Keratinocyte (primary cell): Measurements from ENCODE around the gene DRD2. TPM values are rescaled to one million over a fixed set of nuclear protein-coding genes. Genes with fewer than 3 reads are reported as not detected.

Experiments
- DNase-seq: peaks from one replicate; pipeline ENCODE4 v3.0.0-alpha.2; 2011; ENCODE audit warnings: low read depth, missing footprints, low spot score
- FAIRE-seq: peaks from 2 replicates; lab custom pipeline; 2011; peaks lifted over from hg19 to GRCh38; lab: Jason Lieb, UNC
- H2AFZ ChIP-seq: 2 replicates; pipeline ENCODE4 v1.6.0; 2012; ENCODE audit warnings: low read length, control low read depth, inconsistent platforms; ENCODE audit not compliant: control insufficient read depth
- H3K27ac ChIP-seq: 2 replicates; pipeline ENCODE4 v1.5.1; 2011; ENCODE audit warnings: low read length; ENCODE audit not compliant: control insufficient read depth, insufficient read depth
- H3K27me3 ChIP-seq: 3 replicates; pipeline ENCODE4 v1.6.0; 2011; ENCODE audit warnings: low read length; ENCODE audit not compliant: control insufficient read depth, insufficient read depth; ENCODE audit errors: extremely low read depth
- H3K36me3 ChIP-seq, 2 experiments: 2 replicates in 1 of 2; 3 replicates in 1 of 2; pipeline ENCODE4 v1.5.1; 2011; ENCODE audit warnings: low read length in 2 of 2, mild to moderate bottlenecking in 1 of 2; ENCODE audit not compliant: control insufficient read depth in 2 of 2, insufficient read depth in 2 of 2; ENCODE audit errors: extremely low read depth in 1 of 2
- H3K4me1 ChIP-seq: 3 replicates; pipeline ENCODE4 v1.5.1; 2011; ENCODE audit warnings: low read length; ENCODE audit not compliant: control insufficient read depth, insufficient read depth; ENCODE audit errors: extremely low read depth
- H3K4me2 ChIP-seq: 3 replicates; pipeline ENCODE4 v1.6.0; 2011; ENCODE audit warnings: low read depth, low read length; ENCODE audit not compliant: control insufficient read depth, insufficient read depth; ENCODE audit errors: extremely low read depth
- H3K4me3 ChIP-seq, 3 experiments: fragments of 200-600 bp in 1 of 3; sonication (generic) in 1 of 3; 2 replicates in 2 of 3; 3 replicates in 1 of 3; pipeline ENCODE4 v1.5.1; 2011 to 2016; ENCODE audit warnings: low read length in 3 of 3, mild to moderate bottlenecking in 3 of 3, control low read depth in 2 of 3, inconsistent platforms in 1 of 3, low read depth in 1 of 3, mixed read lengths in 1 of 3, mixed run types in 1 of 3, moderate library complexity in 1 of 3; ENCODE audit not compliant: control insufficient read depth in 2 of 3, insufficient read depth in 2 of 3; ENCODE audit errors: extremely low read depth in 1 of 3
- H3K79me2 ChIP-seq: 2 replicates; pipeline ENCODE4 v1.6.0; 2012; ENCODE audit warnings: low read length; ENCODE audit not compliant: control insufficient read depth, insufficient read depth
- H3K9ac ChIP-seq: 3 replicates; pipeline ENCODE4 v1.6.0; 2011; ENCODE audit warnings: low read length; ENCODE audit not compliant: control insufficient read depth, insufficient read depth; ENCODE audit errors: extremely low read depth
- H3K9me1 ChIP-seq: 3 replicates; pipeline ENCODE4 v1.6.0; 2011; ENCODE audit warnings: low read length; ENCODE audit not compliant: control insufficient read depth, insufficient read depth; ENCODE audit errors: extremely low read depth
- H3K9me3 ChIP-seq: 2 replicates; pipeline ENCODE4 v1.5.1; 2012; ENCODE audit warnings: low read depth, low read length; ENCODE audit not compliant: control insufficient read depth
- H4K20me1 ChIP-seq: 3 replicates; pipeline ENCODE4 v1.6.0; 2011; ENCODE audit warnings: low read length; ENCODE audit not compliant: control insufficient read depth, insufficient read depth; ENCODE audit errors: extremely low read depth
- EZH2 ChIP-seq: IDR thresholded peaks from one replicate; pipeline ENCODE4 v1.6.1; 2012; ENCODE audit warnings: inconsistent platforms, mild to moderate bottlenecking, low read length, moderate library complexity
- dilution Hi-C: fragments of 300-500 bp; cut with MboI; formaldehyde crosslinking; loops from one replicate; pipeline ENCODE4 v1.7.0; 2020; ENCODE audit warnings: low sequenced_read_pairs; ENCODE audit not compliant: extremely low pct_ligation_motif_present
- polyA plus RNA-seq, 5 experiments: library from polyadenylated mRNA; depleted of rRNA in 3 of 5; stranded (reverse) in 3 of 5; stranded (forward) in 1 of 5; unstranded in 1 of 5; fragments of >200 nt; gene quantifications; 1 replicate in 1 of 5; 2 replicates in 3 of 5; 3 replicates in 1 of 5; pipeline versions ENCODE4 v1.2.1 to v1.2.3, GENCODE V29; 2011 to 2012; ENCODE audit warnings: missing spikeins in 2 of 5, low read depth in 1 of 5, low replicate concordance in 1 of 5
- TF ChIP-seq, protein P1 (sequence below), 3 experiments: IDR thresholded peaks in 1 of 3; conservative IDR thresholded peaks in 1 of 3; optimal IDR thresholded peaks in 1 of 3; 2 replicates in 2 of 3; 3 replicates in 1 of 3; pipeline versions ENCODE3 to v1.5.1; 2011; ENCODE audit warnings: low read length in 3 of 3, mild to moderate bottlenecking in 3 of 3, moderate library complexity in 2 of 3, control low read depth in 1 of 3, inconsistent platforms in 1 of 3; ENCODE audit not compliant: insufficient read depth in 2 of 3; ENCODE audit errors: extremely low read depth in 1 of 3

Gene DRD2
- polyA plus RNA-seq, 1 donor (not counting 4 experiments of a cell fraction or from before 2014, with no cell fraction given): 0.26 TPM

- Histone ChIP-seq H3K9ac (no peak overlapping the region), H4K20me1 (no peaks in the 10 kb centered on the region), H3K4me2 (no peak overlapping the region), H3K9me3 (no peaks in the 10 kb centered on the region), H3K9me1 (no peaks in the 10 kb centered on the region), H3K27me3 (no peaks in the 10 kb centered on the region), H3K4me3 (no peak overlapping the region), H3K27ac (no peak overlapping the region), H2AFZ (no peak overlapping the region), H3K36me3 (no peaks in the 10 kb centered on the region), H3K4me1 (no peaks in the 10 kb centered on the region), H3K79me2 (no peaks in the 10 kb centered on the region)
- dilution Hi-C loops: no loop called here
- DNase-seq: no peak
- FAIRE-seq: no peak
- TF ChIP-seq EZH2: no peak
- TF ChIP-seq, protein P1, sequence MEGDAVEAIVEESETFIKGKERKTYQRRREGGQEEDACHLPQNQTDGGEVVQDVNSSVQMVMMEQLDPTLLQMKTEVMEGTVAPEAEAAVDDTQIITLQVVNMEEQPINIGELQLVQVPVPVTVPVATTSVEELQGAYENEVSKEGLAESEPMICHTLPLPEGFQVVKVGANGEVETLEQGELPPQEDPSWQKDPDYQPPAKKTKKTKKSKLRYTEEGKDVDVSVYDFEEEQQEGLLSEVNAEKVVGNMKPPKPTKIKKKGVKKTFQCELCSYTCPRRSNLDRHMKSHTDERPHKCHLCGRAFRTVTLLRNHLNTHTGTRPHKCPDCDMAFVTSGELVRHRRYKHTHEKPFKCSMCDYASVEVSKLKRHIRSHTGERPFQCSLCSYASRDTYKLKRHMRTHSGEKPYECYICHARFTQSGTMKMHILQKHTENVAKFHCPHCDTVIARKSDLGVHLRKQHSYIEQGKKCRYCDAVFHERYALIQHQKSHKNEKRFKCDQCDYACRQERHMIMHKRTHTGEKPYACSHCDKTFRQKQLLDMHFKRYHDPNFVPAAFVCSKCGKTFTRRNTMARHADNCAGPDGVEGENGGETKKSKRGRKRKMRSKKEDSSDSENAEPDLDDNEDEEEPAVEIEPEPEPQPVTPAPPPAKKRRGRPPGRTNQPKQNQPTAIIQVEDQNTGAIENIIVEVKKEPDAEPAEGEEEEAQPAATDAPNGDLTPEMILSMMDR (optimal IDR thresholded peaks at IDR 0.05 in 1 of 3, IDR thresholded peaks at IDR 0.05 in 1 of 3, conservative IDR thresholded peaks at IDR 0.05 in 1 of 3; ENCODE audit: extremely low read depth in 1 of 3, insufficient read depth in 2 of 3, low read length in 3 of 3): no peak
Observed at GRCh38 chr11:113497066-113497910, 22.1 kb upstream of the DRD2 start.

- no peaks in the 10 kb centered on the region for H3K27me3 ChIP-seq
- H2AFZ ChIP-seq: no peak overlapping the region
- no peaks in the 10 kb centered on the region for H4K20me1 ChIP-seq
- no peak overlapping the region for H3K27ac ChIP-seq
- no peak for FAIRE-seq
- H3K4me2 ChIP-seq: no peak overlapping the region
- no peak overlapping the region for H3K9ac ChIP-seq
- DNase-seq: no peak
- no peaks in the 10 kb centered on the region for H3K9me3 ChIP-seq
- dilution Hi-C loops: no loop called here
- no peak overlapping the region for H3K4me3 ChIP-seq
- H3K79me2 ChIP-seq: no peaks in the 10 kb centered on the region
- no peaks in the 10 kb centered on the region for H3K36me3 ChIP-seq
- TF ChIP-seq EZH2: no peak
- TF ChIP-seq, protein P1 (optimal IDR thresholded peaks at IDR 0.05 in 1 of 3, IDR thresholded peaks at IDR 0.05 in 1 of 3, conservative IDR thresholded peaks at IDR 0.05 in 1 of 3; ENCODE audit: extremely low read depth in 1 of 3, insufficient read depth in 2 of 3, low read length in 3 of 3): no peak
- H3K9me1 ChIP-seq: no peaks in the 10 kb centered on the region
- no peaks in the 10 kb centered on the region for H3K4me1 ChIP-seq
Observed at GRCh38 chr11:113496026-113496651, 20.9 kb upstream of the DRD2 start.
